Urothelium cell line (cell line): ENCODE data around the gene MB.
"Not testable (repeated sequence)": the region's sequence is repeated elsewhere in the genome, so short reads cannot be mapped to it uniquely, and the experiment has no call there.

Experiments used
- DNase-seq: peaks from one replicate; pipeline ENCODE4 v3.0.0; 2011; ENCODE audit warnings: low spot score, mixed read lengths
- FAIRE-seq: peaks from 2 replicates; lab custom pipeline; 2011; peaks lifted over from hg19 to GRCh38; lab: Jason Lieb, UNC

The MB gene

GRCh38 chr22:35638001-35638400, 20.9 kb upstream of the MB start:
- DNase-seq (no peak), FAIRE-seq (no peak)

GRCh38 chr22:35637254-35637653, 20.1 kb upstream of the MB start:
- FAIRE-seq (no peak), DNase-seq (no peak)

- DNase-seq (no peak), FAIRE-seq (no peak)
Observed at GRCh38 chr22:35634943-35635540, 17.9 kb upstream of the MB start.

GRCh38 chr22:35634015-35634414, 16.9 kb upstream of the MB start:
- no peak for DNase-seq
- no peak for FAIRE-seq

- FAIRE-seq (peak; percentile 99), DNase-seq (no peak)
Observed at GRCh38 chr22:35633520-35633919, 16.4 kb upstream of the MB start.

GRCh38 chr22:35632935-35633334, 15.8 kb upstream of the MB start:
- DNase-seq = no peak
- no peak for FAIRE-seq

- no peak for FAIRE-seq
- DNase-seq = no peak
Observed at GRCh38 chr22:35631597-35631996, 14.5 kb upstream of the MB start.

GRCh38 chr22:35630891-35631290, 13.8 kb upstream of the MB start:
- no peak for FAIRE-seq
- no peak for DNase-seq

GRCh38 chr22:35630387-35630793, 13.3 kb upstream of the MB start:
- FAIRE-seq = no peak
- peak; percentile 90 for DNase-seq

GRCh38 chr22:35629406-35630216, 12.5 kb upstream of the MB start:
- DNase-seq = peak; percentile 95
- FAIRE-seq = no peak

GRCh38 chr22:35628732-35629131, 11.6 kb upstream of the MB start:
- FAIRE-seq = peak; percentile 46
- DNase-seq = no peak

- peak; percentile 82 for DNase-seq
- peak; percentile 97 for FAIRE-seq
Observed at GRCh38 chr22:35627267-35628041, 10.3 kb upstream of the MB start.

- no peak for DNase-seq
- no peak for FAIRE-seq
Observed at GRCh38 chr22:35625763-35626432, 8.8 kb upstream of the MB start.

- DNase-seq (no peak), FAIRE-seq (no peak)
Observed at GRCh38 chr22:35624547-35624946, 7.4 kb upstream of the MB start.

GRCh38 chr22:35623885-35624284, 6.8 kb upstream of the MB start:
- not testable (repeated sequence) for DNase-seq, FAIRE-seq

- FAIRE-seq = peak; percentile 87
- peak; percentile 32 for DNase-seq
Observed at GRCh38 chr22:35622191-35622913, 5.2 kb upstream of the MB start.

GRCh38 chr22:35621451-35621850, 4.3 kb upstream of the MB start:
- no peak for DNase-seq
- no peak for FAIRE-seq

GRCh38 chr22:35620624-35621251, 3.6 kb upstream of the MB start:
- FAIRE-seq = peak; percentile 48
- DNase-seq = no peak

- no peak for FAIRE-seq
Observed at GRCh38 chr22:35619336-35620094, 2.4 kb upstream of the MB start.

More at GRCh38 chr22:35619336-35620094, 2.4 kb upstream of the MB start:
- no peak for DNase-seq
